OCI-LY3 (cell line): Measurements from ENCODE around the gene SRR.

Experiments
- CTCF ChIP-seq: fragments of 200-600, 300-600 bp; sonication (generic); IDR thresholded peaks from 2 replicates; pipeline ENCODE4 v1.5.1; 2014; ENCODE audit warnings: antibody characterized with exemption, low read length, low read depth
- EZH2phosphoT487 ChIP-seq: fragments of 200-600 bp; shearing (Covaris generic); IDR thresholded peaks from 2 replicates; pipeline ENCODE4 v1.6.1; 2018; ENCODE audit warnings: antibody characterized with exemption, mixed run types, low read depth

GRCh38 chr17:2317796-2318195 lies 14.0 kb downstream of the SRR start:
- no peak for TF ChIP-seq CTCF
- TF ChIP-seq EZH2phosphoT487 = no peak
